Activated T-helper 17 cell treated with anti-CD3 and anti-CD28 coated beads, Interleukin-2, amount 50 U/mL, for 72 hours (primary cell): ENCODE measurements around the gene NDUFC2. TPM values are rescaled to one million over a fixed set of nuclear protein-coding genes. Genes with fewer than 3 reads are reported as not detected.
"Not testable (repeated sequence)": the region's sequence is repeated elsewhere in the genome, so short reads cannot be mapped to it uniquely, and the experiment has no call there.

Source experiments
- ATAC-seq: fragments of 150-1000 bp; cut with Tn5 transposase; replicated peaks from 2 replicates; pipeline ENCODE4 v1.10.0; 2021; ENCODE audit warnings: mild to moderate bottlenecking, moderate library complexity
- H3K27ac Mint-ChIP-seq: one replicate; pipeline ENCODE4 v1.8.0; 2022; ENCODE audit warnings: mixed read lengths
- H3K27me3 Mint-ChIP-seq: one replicate; pipeline ENCODE4 v1.8.0; 2022; ENCODE audit warnings: mixed read lengths
- H3K36me3 Mint-ChIP-seq: one replicate; pipeline ENCODE4 v1.8.0; 2022; ENCODE audit warnings: low read depth, mild to moderate bottlenecking, mixed read lengths
- H3K4me1 Mint-ChIP-seq: one replicate; pipeline ENCODE4 v1.8.0; 2022; ENCODE audit warnings: mixed read lengths
- H3K4me3 Mint-ChIP-seq: one replicate; pipeline ENCODE4 v1.8.0; 2022; ENCODE audit warnings: mild to moderate bottlenecking, mixed read lengths
- H3K9me3 Mint-ChIP-seq: one replicate; pipeline ENCODE4 v1.8.0; 2022; ENCODE audit warnings: mixed read lengths
- total RNA-seq, 2 donors: library from RNA; stranded (reverse); gene quantifications; one replicate each; pipeline ENCODE4 v1.2.3, GENCODE V29; 2022

The NDUFC2 gene
- total RNA-seq, 2 donors from 2014 or later: 80.5 to 149 TPM

- H3K4me1 Mint-ChIP-seq: peaks cover 7% of the 10 kb centered on the region
- H3K27me3 Mint-ChIP-seq: no peaks in the 10 kb centered on the region
- H3K4me3 Mint-ChIP-seq: no peak overlapping the region
- no peaks in the 10 kb centered on the region for H3K9me3 Mint-ChIP-seq
- H3K36me3 Mint-ChIP-seq: no peaks in the 10 kb centered on the region
- H3K27ac Mint-ChIP-seq: no peak overlapping the region
- no peak for ATAC-seq
These were observed 6.3 kb upstream of the NDUFC2 start for GRCh38 chr11:78085972-78086371.

GRCh38 chr11:78084506-78084905 lies 4.8 kb upstream of the NDUFC2 start:
- H3K4me1 Mint-ChIP-seq, H3K9me3 Mint-ChIP-seq, H3K36me3 Mint-ChIP-seq, H3K4me3 Mint-ChIP-seq, ATAC-seq, H3K27ac Mint-ChIP-seq, H3K27me3 Mint-ChIP-seq: not testable (repeated sequence)

GRCh38 chr11:78083021-78083420 lies 3.4 kb upstream of the NDUFC2 start:
- Mint-ChIP-seq H3K36me3 (peaks cover 5% of the 10 kb centered on the region), H3K27ac (no peak overlapping the region), H3K4me3 (no peak overlapping the region), H3K9me3 (no peaks in the 10 kb centered on the region), H3K4me1 (peaks cover 15% of the 10 kb centered on the region), H3K27me3 (no peaks in the 10 kb centered on the region)
- no peak for ATAC-seq

DNA sequence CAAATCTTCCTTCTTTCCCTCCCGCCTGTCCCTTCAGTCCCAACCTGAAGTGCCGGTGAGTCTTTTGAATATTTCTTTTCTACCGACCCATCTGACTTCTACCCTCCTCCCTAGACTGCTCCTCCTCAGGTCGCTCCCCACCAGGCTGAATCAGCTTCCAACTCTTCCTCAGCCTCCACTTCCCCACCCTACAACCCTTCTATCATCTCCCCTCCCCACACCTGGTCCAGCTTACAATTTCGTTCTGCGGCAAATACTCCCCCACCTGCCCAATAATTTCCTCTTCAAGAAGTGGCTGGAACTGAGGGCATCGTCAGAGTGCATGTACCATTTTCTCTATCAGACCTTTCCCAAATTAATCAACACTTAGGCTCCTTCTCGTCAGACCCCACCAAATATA lies 2.5 kb upstream of the NDUFC2 start:
- Mint-ChIP-seq H3K4me3 (no peak overlapping the region), H3K36me3 (peaks cover 5% of the 10 kb centered on the region), H3K27ac (peak overlapping the region; percentile 8), H3K4me1 (peaks cover 19% of the 10 kb centered on the region), H3K27me3 (no peaks in the 10 kb centered on the region), H3K9me3 (no peaks in the 10 kb centered on the region)
- ATAC-seq: no peak

- Mint-ChIP-seq H3K36me3 (peaks cover 5% of the 10 kb centered on the region), H3K4me1 (peaks cover 19% of the 10 kb centered on the region), H3K27ac (peak overlapping the region; percentile 8), H3K27me3 (no peaks in the 10 kb centered on the region), H3K9me3 (no peaks in the 10 kb centered on the region), H3K4me3 (peak overlapping the region; percentile 84)
- ATAC-seq: no peak
These were observed 1.9 kb upstream of the NDUFC2 start for GRCh38 chr11:78081583-78081982.

GRCh38 chr11:78080818-78081495 lies 1.3 kb upstream of the NDUFC2 start:
- H3K27ac Mint-ChIP-seq: peak overlapping the region; percentile 8

DNA sequence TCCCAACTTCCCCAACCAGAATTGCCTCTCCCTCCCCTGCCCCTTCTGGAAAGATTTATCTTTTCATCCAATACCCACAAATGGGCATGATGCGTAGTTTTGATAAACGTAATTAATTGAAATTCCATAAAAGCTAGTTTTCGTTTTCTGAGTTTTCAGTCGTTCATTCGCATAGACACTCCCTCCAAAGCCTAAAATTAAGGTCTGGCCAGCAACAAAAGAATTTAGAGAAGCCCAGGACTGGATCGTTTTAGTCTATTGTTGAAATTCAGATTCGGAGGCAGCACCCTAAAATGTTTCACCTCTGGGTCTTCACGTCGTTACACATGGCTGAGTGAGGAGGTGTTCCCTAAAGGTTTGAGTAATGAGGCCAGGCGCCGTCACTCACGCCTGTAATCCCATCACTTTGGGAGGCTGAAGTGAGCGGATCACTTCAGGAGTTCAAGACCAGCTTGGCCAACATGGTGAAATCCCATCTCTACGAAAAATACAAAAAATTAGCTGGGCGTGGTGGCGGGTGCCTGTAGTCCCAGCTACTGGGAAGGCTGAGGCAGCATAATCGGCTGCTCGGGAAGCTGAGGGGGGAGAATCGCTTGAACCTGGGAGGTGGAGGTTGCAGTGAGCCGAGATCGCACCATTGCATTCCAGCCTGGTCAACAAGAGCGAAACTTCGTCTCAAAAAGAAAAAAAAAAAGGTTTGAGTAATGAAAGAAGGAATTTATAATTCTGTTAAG lies 589 bp upstream of the NDUFC2 start:
- Mint-ChIP-seq H3K9me3 (no peaks in the 10 kb centered on the region), H3K27me3 (no peaks in the 10 kb centered on the region), H3K4me3 (peak overlapping the region; percentile 84), H3K4me1 (peaks cover 25% of the 10 kb centered on the region), H3K27ac (peak overlapping the region; percentile 88), H3K36me3 (peaks cover 5% of the 10 kb centered on the region)
- no peak for ATAC-seq

More at GRCh38 chr11:78080818-78081495, 1.3 kb upstream of the NDUFC2 start:
- ATAC-seq: no peak
- Mint-ChIP-seq H3K4me1 (peaks cover 20% of the 10 kb centered on the region), H3K9me3 (no peaks in the 10 kb centered on the region), H3K4me3 (peak overlapping the region; percentile 84), H3K36me3 (peaks cover 5% of the 10 kb centered on the region), H3K27me3 (no peaks in the 10 kb centered on the region)

- Mint-ChIP-seq H3K4me1 (peaks cover 30% of the 10 kb centered on the region), H3K4me3 (peak overlapping the region; percentile 84), H3K9me3 (no peaks in the 10 kb centered on the region), H3K27me3 (no peaks in the 10 kb centered on the region), H3K36me3 (peaks cover 11% of the 10 kb centered on the region), H3K27ac (peak overlapping the region; percentile 88)
- no peak for ATAC-seq
These were observed 1.2 kb downstream of the NDUFC2 start for GRCh38 chr11:78078218-78079167.

DNA sequence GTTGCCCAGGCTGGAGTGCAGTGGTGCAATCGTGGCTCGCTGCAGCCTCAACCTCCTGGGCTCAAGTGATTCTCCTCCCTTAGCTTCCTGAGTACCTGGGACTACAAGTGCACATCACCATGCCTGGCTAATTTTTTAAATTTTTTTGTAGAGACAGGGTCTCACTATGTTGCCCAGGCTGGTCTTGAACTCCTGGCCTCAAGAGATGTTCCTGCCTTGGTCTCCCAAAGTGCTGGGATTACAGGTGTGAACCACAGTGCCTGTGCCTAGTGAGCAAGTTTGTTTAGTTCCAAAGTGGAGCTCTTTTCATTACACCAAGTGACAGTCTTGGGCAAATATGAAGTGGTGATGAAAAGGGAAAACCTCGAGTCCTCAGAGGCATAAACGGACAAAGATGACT lies 2.1 kb downstream of the NDUFC2 start:
- H3K4me1 Mint-ChIP-seq: peaks cover 30% of the 10 kb centered on the region
- peak overlapping the region; percentile 88 for H3K27ac Mint-ChIP-seq
- H3K4me3 Mint-ChIP-seq: peak overlapping the region; percentile 84

GRCh38 chr11:78076733-78077403 lies 2.8 kb downstream of the NDUFC2 start:
- Mint-ChIP-seq H3K9me3 (no peaks in the 10 kb centered on the region), H3K27me3 (no peaks in the 10 kb centered on the region), H3K4me1 (peaks cover 29% of the 10 kb centered on the region), H3K27ac (peak overlapping the region; percentile 5), H3K36me3 (peaks cover 23% of the 10 kb centered on the region), H3K4me3 (peak overlapping the region; percentile 84)
- ATAC-seq: no peak

More for the DNA sequence above, 2.1 kb downstream of the NDUFC2 start:
- H3K27me3 Mint-ChIP-seq, H3K9me3 Mint-ChIP-seq, ATAC-seq: not testable (repeated sequence)
- peaks cover 17% of the 10 kb centered on the region for H3K36me3 Mint-ChIP-seq

GRCh38 chr11:78074756-78075155 lies 4.9 kb downstream of the NDUFC2 start:
- Mint-ChIP-seq H3K9me3 (no peaks in the 10 kb centered on the region), H3K36me3 (peaks cover 45% of the 10 kb centered on the region)

DNA sequence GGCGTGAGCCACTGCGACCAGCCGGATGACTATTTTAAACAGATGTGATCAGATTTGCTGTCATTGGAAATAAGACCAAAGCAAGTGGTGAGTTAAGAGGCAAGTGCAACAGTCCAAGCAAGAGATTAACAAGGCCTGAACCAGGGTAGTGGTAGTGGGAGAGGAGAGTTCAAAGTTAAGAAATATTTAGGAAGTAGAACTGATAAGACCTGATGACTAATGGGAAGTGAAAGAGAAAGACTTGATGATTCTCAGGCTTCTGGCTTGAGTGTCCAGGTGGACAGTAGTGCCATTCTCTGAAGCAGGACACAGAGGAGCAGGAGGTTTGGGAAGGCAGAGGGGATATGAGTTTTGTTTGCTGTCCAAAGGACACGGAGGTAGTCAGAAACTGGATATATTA lies 7.2 kb downstream of the NDUFC2 start:
- Mint-ChIP-seq H3K9me3 (no peaks in the 10 kb centered on the region), H3K36me3 (peaks cover 60% of the 10 kb centered on the region), H3K4me1 (peaks cover 11% of the 10 kb centered on the region), H3K27me3 (no peaks in the 10 kb centered on the region), H3K4me3 (no peak overlapping the region), H3K27ac (peak overlapping the region; percentile 18)
- ATAC-seq: no peak

More at GRCh38 chr11:78074756-78075155, 4.9 kb downstream of the NDUFC2 start:
- Mint-ChIP-seq H3K27ac (peak overlapping the region; percentile 25), H3K4me3 (no peak overlapping the region), H3K4me1 (peaks cover 20% of the 10 kb centered on the region), H3K27me3 (no peaks in the 10 kb centered on the region)
- no peak for ATAC-seq

DNA sequence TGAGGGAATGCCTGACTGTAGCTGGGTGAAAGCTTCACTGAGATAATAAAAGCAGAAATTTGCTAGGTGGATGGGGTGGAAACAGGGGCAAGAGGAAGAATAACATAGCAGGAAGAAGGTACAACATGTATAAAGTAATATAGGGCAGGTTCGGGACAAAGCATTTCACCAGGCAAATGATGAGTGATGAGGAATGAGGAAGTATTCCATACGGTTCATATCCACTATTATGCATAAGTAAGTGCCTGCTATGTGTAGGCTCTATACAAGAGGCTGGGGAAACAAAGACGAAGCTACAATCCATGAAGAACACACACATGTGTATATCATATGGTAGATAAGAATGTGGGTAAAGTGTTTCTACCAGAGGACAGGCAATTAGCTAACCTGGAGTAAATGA lies 7.9 kb downstream of the NDUFC2 start:
- peaks cover 64% of the 10 kb centered on the region for H3K36me3 Mint-ChIP-seq
- no peak overlapping the region for H3K4me3 Mint-ChIP-seq
- H3K27me3 Mint-ChIP-seq: no peaks in the 10 kb centered on the region
- H3K4me1 Mint-ChIP-seq: peaks cover 11% of the 10 kb centered on the region
- H3K9me3 Mint-ChIP-seq: no peaks in the 10 kb centered on the region
- H3K27ac Mint-ChIP-seq: no peak overlapping the region
- ATAC-seq: no peak

GRCh38 chr11:78070621-78071020 lies 9.0 kb downstream of the NDUFC2 start:
- no peaks in the 10 kb centered on the region for H3K9me3 Mint-ChIP-seq
- ATAC-seq: no peak
- no peaks in the 10 kb centered on the region for H3K27me3 Mint-ChIP-seq
- peaks cover 6% of the 10 kb centered on the region for H3K4me1 Mint-ChIP-seq
- H3K4me3 Mint-ChIP-seq: no peak overlapping the region
- peaks cover 64% of the 10 kb centered on the region for H3K36me3 Mint-ChIP-seq
- H3K27ac Mint-ChIP-seq: no peak overlapping the region
